ENCODE data around the gene FKBP5.

- no peak for TF ChIP-seq POLR2A (IDR thresholded peaks at IDR 0.05)
- TF ChIP-seq CTCF (IDR thresholded peaks at IDR 0.05) = no peak
Observed at GRCh38 chr6:35640017-35640664, 48.6 kb downstream of the FKBP5 start.

Data from esophagus squamous epithelium (tissue), 4 donors.